IMR-90 (cell line): Measurements from ENCODE around the gene SUGT1. TPM values are rescaled to one million over a fixed set of nuclear protein-coding genes. Genes with fewer than 3 reads are reported as not detected.

Experiments
- ATAC-seq: fragments of 200-7000 bp; cut with Tn5 transposase; 2 replicates; pipeline ENCODE4 v1.9.1; 2020; ENCODE audit warnings: low read depth, mild to moderate bottlenecking, moderate library complexity
- BruUV-seq: library from RNA; stranded (reverse); fragments of 400-500 nt; replicated peaks from 2 replicates; lab custom pipeline; 2021; lab: Mats Ljungman, UMichigan
- CTCF ChIA-PET: fragments of 300-600 bp; formaldehyde crosslinking; extraction: SDS; loops from one replicate; lab custom pipeline; 2021; ENCODE audit warnings: antibody characterized with exemption; lab: Yijun Ruan, JAX
- POLR2A ChIA-PET: fragments of 300-600 bp; sonication (Branson Sonifier 250); formaldehyde crosslinking; loops from one replicate; lab custom pipeline; 2022; ENCODE audit warnings: antibody characterized with exemption; ENCODE audit not compliant: unreplicated experiment; lab: Charles Lee
- DNase-seq: peaks from one replicate; pipeline ENCODE4 v3.0.0; 2013
- H2AFZ ChIP-seq: replicated peaks from 2 replicates; pipeline ENCODE3; 2013; ENCODE audit warnings: low read length, mild to moderate bottlenecking; ENCODE audit not compliant: poor library complexity
- H2AK5ac ChIP-seq: 2 replicates; pipeline ENCODE4 v1.6.1; 2013; ENCODE audit warnings: low read depth, low read length, inconsistent platforms
- H2AK9ac ChIP-seq: replicated peaks from 2 replicates; pipeline ENCODE3; 2013; ENCODE audit warnings: mild to moderate bottlenecking, low read depth, low read length, moderate library complexity; ENCODE audit not compliant: poor library complexity
- H2BK120ac ChIP-seq: 2 replicates; pipeline ENCODE4 v1.6.1; 2013; ENCODE audit warnings: low read depth, low read length, inconsistent platforms
- H2BK15ac ChIP-seq: 3 replicates; pipeline ENCODE4 v1.6.1; 2013; ENCODE audit warnings: low read depth, low read length, inconsistent platforms
- H2BK20ac ChIP-seq: 2 replicates; pipeline ENCODE4 v1.6.1; 2013; ENCODE audit warnings: low read depth, mild to moderate bottlenecking, inconsistent platforms, low read length, moderate library complexity
- H2BK5ac ChIP-seq: 2 replicates; pipeline ENCODE4 v1.6.1; 2013; ENCODE audit warnings: mild to moderate bottlenecking, low read depth, low read length, inconsistent platforms; ENCODE audit not compliant: poor library complexity, severe bottlenecking
- H3K14ac ChIP-seq: replicated peaks from 2 replicates; pipeline ENCODE4 v1.6.1; 2013; ENCODE audit warnings: low read depth, low read length, inconsistent platforms
- H3K18ac ChIP-seq: 2 replicates; pipeline ENCODE4 v1.6.1; 2013; ENCODE audit warnings: low read depth, low read length, control low read depth
- H3K23ac ChIP-seq: 2 replicates; pipeline ENCODE4 v1.6.1; 2013; ENCODE audit warnings: low read depth, low read length, inconsistent platforms
- H3K27ac ChIP-seq: 2 replicates; pipeline ENCODE4 v1.5.1; 2013; ENCODE audit warnings: mild to moderate bottlenecking, control low read depth, low read length; ENCODE audit not compliant: insufficient read depth
- H3K27me3 ChIP-seq: 2 replicates; pipeline ENCODE4 v1.6.1; 2013; ENCODE audit warnings: low read length; ENCODE audit not compliant: control insufficient read depth, insufficient read depth
- H3K36me3 ChIP-seq: 2 replicates; pipeline ENCODE4 v1.6.1; 2013; ENCODE audit warnings: low read length, mixed read lengths; ENCODE audit not compliant: control insufficient read depth, insufficient read depth
- H3K4ac ChIP-seq: 2 replicates; pipeline ENCODE4 v1.6.1; 2013; ENCODE audit warnings: low read depth, low read length, inconsistent platforms
- H3K4me1 ChIP-seq: 2 replicates; pipeline ENCODE4 v1.6.1; 2013; ENCODE audit warnings: low read length, mixed read lengths; ENCODE audit not compliant: control insufficient read depth, insufficient read depth
- H3K4me2 ChIP-seq: 2 replicates; pipeline ENCODE4 v1.6.1; 2013; ENCODE audit warnings: low read depth, mild to moderate bottlenecking, control low read depth, low read length, moderate library complexity
- H3K4me3 ChIP-seq: 2 replicates; pipeline ENCODE4 v1.5.1; 2013; ENCODE audit warnings: low read depth, mild to moderate bottlenecking, control low read depth, low read length, moderate library complexity; ENCODE audit not compliant: insufficient read depth
- H3K56ac ChIP-seq: 2 replicates; pipeline ENCODE4 v1.6.1; 2013; ENCODE audit warnings: low read length, inconsistent platforms; ENCODE audit not compliant: insufficient read depth; ENCODE audit errors: extremely low read depth
- H3K79me1 ChIP-seq, 2 experiments: 2 replicates each; pipeline ENCODE4 v1.6.1; 2013; ENCODE audit warnings: low read length in 2 of 2, inconsistent platforms in 1 of 2, low read depth in 1 of 2
- H3K9ac ChIP-seq: 2 replicates; pipeline ENCODE4 v1.6.1; 2013; ENCODE audit warnings: low read depth, low read length, control low read depth
- H3K9me1 ChIP-seq: 2 replicates; pipeline ENCODE4 v1.6.1; 2013; ENCODE audit warnings: low read length, inconsistent platforms; ENCODE audit not compliant: insufficient read depth
- H3K9me3 ChIP-seq: 2 replicates; pipeline ENCODE4 v1.6.1; 2013; ENCODE audit warnings: low read length; ENCODE audit not compliant: control insufficient read depth, insufficient read depth
- H4K20me1 ChIP-seq: 2 replicates; pipeline ENCODE4 v1.6.1; 2013; ENCODE audit warnings: low read length, inconsistent platforms; ENCODE audit not compliant: insufficient read depth
- H4K5ac ChIP-seq: 2 replicates; pipeline ENCODE4 v1.6.1; 2013; ENCODE audit warnings: mild to moderate bottlenecking, low read depth, low read length, control low read depth
- H4K8ac ChIP-seq, 2 experiments: 2 replicates each; pipeline ENCODE4 v1.6.1; 2013; ENCODE audit warnings: low read depth in 2 of 2, low read length in 2 of 2, control low read depth in 1 of 2, inconsistent platforms in 1 of 2
- H4K91ac ChIP-seq: 2 replicates; pipeline ENCODE4 v1.6.1; 2013; ENCODE audit warnings: low read depth, low read length, inconsistent platforms; ENCODE audit not compliant: insufficient read depth
- CEBPB ChIP-seq: IDR thresholded peaks from 2 replicates; pipeline ENCODE4 v1.6.1; 2012; ENCODE audit warnings: low read depth, low read length, improper control_type of control experiment
- CHD1 ChIP-seq: IDR thresholded peaks from 2 replicates; pipeline ENCODE4 v1.6.1; 2012; ENCODE audit warnings: low read depth, low read length, improper control_type of control experiment
- MAFK ChIP-seq: IDR thresholded peaks from 2 replicates; pipeline ENCODE4 v1.6.1; 2012; ENCODE audit warnings: low read depth, low read length, improper control_type of control experiment
- USF2 ChIP-seq: fragments of 150-350 bp; IDR thresholded peaks from 2 replicates; pipeline ENCODE4 v1.6.1; 2017; ENCODE audit warnings: mild to moderate bottlenecking, antibody characterized with exemption, low read length, low read depth
- WGBS, 2 experiments: methylation state at CpG; one replicate each; pipeline versions ENCODE4 v1.1.5 to v1.1.7; 2013; ENCODE audit warnings: missing lambda C conversion rate in 2 of 2; ENCODE audit not compliant: insufficient read length in 1 of 2; ENCODE audit errors: extremely low coverage in 2 of 2; 5-methylcytosine and 5-hydroxymethylcytosine counted together
- dilution Hi-C: fragments of 300-500 bp; cut with HindIII; formaldehyde crosslinking; loops from one replicate; pipeline ENCODE4 v1.14.3; 2018; ENCODE audit warnings: low sequenced_read_pairs; ENCODE audit not compliant: unreplicated experiment
- in situ Hi-C: fragments of 300-500 bp; cut with MboI; formaldehyde crosslinking; loops from 3 replicates; pipeline ENCODE4 v1.14.3; 2019; ENCODE audit warnings: low sequenced_read_pairs, inconsistent platforms, mixed read lengths
- intact Hi-C: fragments of 100-400 bp; cut with micrococcal nuclease; formaldehyde crosslinking; loops from 2 replicates; pipeline ENCODE4 v1.10.0; 2022
- polyA plus RNA-seq, 3 experiments: library from polyadenylated mRNA; depleted of rRNA; stranded (reverse); fragments of >200 nt; gene quantifications; 2 replicates each; pipeline ENCODE4 v1.2.3, GENCODE V29; 2012; ENCODE audit warnings: low replicate concordance in 1 of 3
- total RNA-seq: library from RNA; depleted of rRNA; stranded (reverse); fragments of >200 nt; gene quantifications from 2 replicates; pipeline ENCODE4 v1.2.3, GENCODE V29; 2012

Gene SUGT1
- total and polyA plus RNA-seq, 2 of the 4 experiments (the other 2 are of a cell fraction), result 21.5 to 24.6 TPM

DNA sequence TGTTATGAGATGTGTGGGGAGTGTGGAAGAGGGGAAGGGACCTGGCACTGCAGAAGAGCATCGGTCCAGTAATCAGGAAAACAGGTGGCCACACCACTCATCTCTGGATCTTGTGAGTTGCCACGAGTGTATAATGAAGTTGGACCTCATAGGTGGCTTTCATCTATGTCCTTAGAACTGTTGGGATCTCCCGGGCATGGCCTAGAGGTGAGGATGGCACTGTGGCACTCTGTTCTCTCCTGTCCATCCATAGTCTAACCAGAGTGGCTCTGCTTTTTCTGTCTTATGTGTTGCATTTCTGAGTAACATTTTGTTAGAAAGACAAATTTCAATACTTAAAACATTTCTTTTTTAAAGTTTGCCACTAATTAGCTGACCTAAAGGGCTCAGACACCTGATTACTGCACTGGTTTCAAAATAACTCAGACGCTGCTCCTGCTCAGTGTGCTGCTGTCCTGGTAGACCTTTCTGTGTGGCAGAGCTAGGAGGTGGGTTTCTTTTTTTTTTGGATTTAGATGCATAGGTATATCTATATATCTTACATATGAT lies 81.5 kb downstream of the SUGT1 start:
- H3K9me1 ChIP-seq, result no peaks in the 10 kb centered on the region
- ChIA-PET CTCF (no interaction called here), POLR2A (no interaction called here)
- H3K14ac ChIP-seq, result no peak overlapping the region
- H2AK9ac ChIP-seq, result no peak overlapping the region
- no peak overlapping the region for H2AK5ac ChIP-seq
- in situ Hi-C loops (no loop called here), dilution Hi-C loops (no loop called here), intact Hi-C loops (no loop called here)
- no peak overlapping the region for H3K18ac ChIP-seq
- no peaks in the 10 kb centered on the region for H3K9me3 ChIP-seq
- WGBS, 2 experiments, result no CpG with 5 or more reads among the region's 4 CpGs
- H3K56ac ChIP-seq, result no peak overlapping the region
- no peak overlapping the region for H3K9ac ChIP-seq
- no peak overlapping the region for H4K8ac ChIP-seq
- no peak overlapping the region for H3K4ac ChIP-seq
- no peak overlapping the region for H2AFZ ChIP-seq
- H3K27me3 ChIP-seq, result peaks cover 11% of the 10 kb centered on the region
- H2BK5ac ChIP-seq, result no peak overlapping the region
- H3K23ac ChIP-seq, result no peak overlapping the region
- no peak for DNase-seq
- H3K4me2 ChIP-seq, result no peak overlapping the region
- no peak overlapping the region for H4K5ac ChIP-seq
- H2BK20ac ChIP-seq, result no peak overlapping the region
- TF ChIP-seq CEBPB (no peak), CHD1 (no peak), USF2 (no peak), MAFK (no peak)
- BruUV-seq, result no TSS peak
- no peaks in the 10 kb centered on the region; the same call in 1 of the 2 replicates for H3K4me1 ChIP-seq
- no peak overlapping the region for H4K91ac ChIP-seq
- H2BK120ac ChIP-seq, result no peak overlapping the region
- H2BK15ac ChIP-seq, result no peak overlapping the region
- no peaks in the 10 kb centered on the region for H3K79me1 ChIP-seq
- no peak for ATAC-seq
- no peak overlapping the region for H3K4me3 ChIP-seq
- no peaks in the 10 kb centered on the region for H4K20me1 ChIP-seq
- H3K36me3 ChIP-seq, result no peaks in the 10 kb centered on the region
- H3K27ac ChIP-seq, result no peak overlapping the region
